NCI-H774 (cell line): ENCODE measurements around the gene DIO2.

Source experiments
- DNase-seq: peaks from one replicate; lab custom pipeline; 2025; lab: John Stamatoyannopoulos, UW

The DIO2 gene

DNA sequence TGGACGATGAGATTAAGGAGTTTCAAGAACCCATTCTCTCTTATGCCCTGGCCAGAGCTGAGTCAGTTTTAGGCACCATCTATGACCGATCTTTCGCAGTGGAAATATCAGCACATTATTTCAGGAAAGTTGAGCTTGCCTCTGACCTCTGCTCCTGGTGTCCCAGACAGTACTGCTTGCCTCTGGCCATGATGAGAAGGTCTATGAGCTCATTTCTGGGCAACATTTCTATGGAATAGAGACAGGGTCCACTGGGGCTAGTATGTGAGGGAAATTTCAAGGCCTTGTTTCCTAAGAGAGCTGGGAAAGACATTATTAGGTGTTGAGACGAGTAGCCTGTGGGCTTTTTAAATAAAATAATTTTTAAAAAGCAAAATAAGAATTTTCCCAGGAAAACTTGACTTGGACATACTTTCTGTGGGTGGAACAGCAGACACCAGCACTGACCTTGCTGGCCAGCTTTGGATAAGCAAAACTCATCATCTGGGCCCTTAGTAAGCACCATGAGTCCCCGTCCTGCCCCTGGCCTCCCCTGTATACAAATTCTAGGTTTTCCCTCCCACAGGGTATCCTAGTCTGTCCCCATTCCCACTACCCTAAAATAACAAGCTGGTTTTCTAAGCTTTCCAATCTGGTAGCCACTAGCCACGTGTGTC lies 43.4 kb downstream of the DIO2 start:
- no peak for DNase-seq

DNA sequence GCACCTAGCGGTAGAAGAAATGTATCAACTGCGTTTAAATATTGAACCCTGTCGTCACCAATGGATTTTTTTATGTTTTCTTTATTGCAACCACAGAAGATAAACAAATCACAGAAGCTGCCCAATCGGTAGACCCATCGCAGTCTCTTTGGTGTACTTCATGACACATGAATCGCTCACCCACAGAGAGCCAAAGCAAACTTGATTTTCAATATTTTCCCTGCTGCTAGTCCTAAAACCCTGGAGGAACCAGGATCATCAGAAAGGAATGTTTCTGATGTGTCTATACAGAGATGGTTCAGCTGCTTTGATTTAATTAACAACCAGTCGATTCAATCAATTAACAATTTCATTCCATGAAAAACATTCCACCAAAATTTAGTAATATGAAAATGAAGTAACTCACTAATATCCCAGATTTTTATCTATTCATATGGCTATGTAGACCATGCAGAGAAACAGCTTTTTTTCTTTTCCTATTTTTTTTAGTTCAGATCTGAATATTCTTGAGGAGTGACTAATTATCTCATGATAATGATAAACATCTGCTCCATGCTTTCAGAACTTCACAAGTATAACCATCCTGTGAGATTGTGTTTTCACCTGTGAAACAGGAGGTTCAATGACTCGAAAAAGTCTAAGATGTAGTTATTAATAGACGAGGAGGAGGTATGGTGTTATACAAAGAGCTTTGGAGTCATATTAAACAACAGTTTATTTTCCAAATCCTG lies 46.1 kb downstream of the DIO2 start:
- no peak for DNase-seq

DNA sequence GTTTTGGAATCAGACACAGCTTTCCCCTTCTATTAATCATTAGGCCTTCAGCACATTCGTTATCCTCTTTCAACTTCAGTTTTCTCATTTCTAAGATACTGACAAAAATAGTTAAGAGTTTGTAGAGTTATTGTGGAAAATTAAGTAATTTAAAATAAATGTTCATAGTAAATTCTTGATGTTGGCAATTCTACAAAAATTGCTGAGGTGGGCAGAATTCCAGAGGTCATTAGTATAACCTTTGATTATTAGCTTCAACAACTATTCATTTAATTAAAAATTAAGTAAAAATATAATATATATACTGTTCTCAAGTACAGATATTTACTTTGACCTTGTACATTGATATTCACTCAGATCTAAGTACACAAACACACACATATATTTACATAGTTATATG lies 58.5 kb downstream of the DIO2 start:
- no peak for DNase-seq

DNA sequence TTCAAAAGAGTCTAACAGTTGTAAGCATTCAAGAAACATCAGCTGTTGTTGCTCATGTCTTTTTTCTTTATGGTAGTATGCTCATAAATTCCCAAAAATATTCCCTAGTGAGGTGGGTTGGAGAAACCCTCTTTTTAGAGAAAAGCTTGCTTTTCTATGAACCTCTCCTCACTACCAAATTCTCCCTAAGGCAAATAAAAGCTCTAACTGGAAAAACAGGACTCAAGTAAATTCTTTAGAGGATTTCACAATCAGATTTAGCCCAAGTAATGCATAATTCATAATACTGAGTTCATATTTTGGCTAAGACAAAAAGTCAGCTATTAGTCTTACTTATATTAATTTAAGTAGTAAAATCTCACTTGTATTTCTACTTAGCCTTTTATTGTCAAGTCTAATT lies 59.1 kb downstream of the DIO2 start:
- DNase-seq = no peak

DNA sequence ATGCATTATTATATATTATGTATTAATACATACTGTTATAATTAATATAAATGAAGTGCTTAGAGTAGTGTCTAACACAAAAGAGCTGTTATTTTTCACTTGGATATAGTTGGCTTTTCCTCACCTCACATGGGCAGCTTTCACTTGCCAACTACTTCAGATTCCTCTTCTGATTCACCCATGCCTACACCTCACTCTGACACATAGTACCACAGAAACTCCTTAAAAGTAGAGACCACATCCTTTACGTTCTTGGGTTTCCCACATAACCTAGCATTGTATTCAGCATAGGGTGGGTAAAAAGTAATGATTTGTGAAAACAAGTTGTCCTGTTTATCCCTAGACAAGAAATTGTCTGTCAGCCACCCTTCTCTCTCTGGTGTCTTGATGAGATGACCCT lies 61.0 kb downstream of the DIO2 start:
- no peak for DNase-seq
